CD4-positive, alpha-beta T cell (primary cell): Measurements from ENCODE around the gene TEX29. TPM values are rescaled to one million over a fixed set of nuclear protein-coding genes. Genes with fewer than 3 reads are reported as not detected.
A peak's percentile ranks its signal among the peaks of the same experiment; 100 is the strongest.

Experiments
- ATAC-seq: fragments of 200-7000 bp; cut with Tn5 transposase; one replicate; pipeline ENCODE4 v1.10.0; 2022; ENCODE audit warnings: mild to moderate bottlenecking; ENCODE audit not compliant: poor library complexity
- CTCF ChIA-PET: fragments of 350-600 bp; sonication (Branson Sonifier 250); formaldehyde crosslinking; loops from one replicate; lab custom pipeline; 2021; ENCODE audit warnings: antibody characterized with exemption, inconsistent platforms; lab: Charles Lee
- POLR2A ChIA-PET: fragments of 350-600 bp; sonication (Branson Sonifier 250); formaldehyde crosslinking; loops from one replicate; lab custom pipeline; 2021; ENCODE audit warnings: antibody characterized with exemption, inconsistent platforms; lab: Charles Lee
- DNase-seq, 14 experiments: peaks; one replicate each; pipeline ENCODE4 v3.0.0-alpha.2; 2013 to 2020; ENCODE audit warnings: mixed read lengths in 2 of 14
- H3K27ac ChIP-seq, 2 donors: one replicate each; pipeline versions ENCODE4 v1.5.1 to v1.7.0; 2013; ENCODE audit warnings: low read length in 2 of 2, low read depth in 1 of 2, mild to moderate bottlenecking in 1 of 2
- H3K27me3 ChIP-seq, 2 experiments: 1 replicate in 1 of 2; 2 replicates in 1 of 2; pipeline versions ENCODE4 v1.6.1 to v1.7.0; 2013; ENCODE audit warnings: low read length in 2 of 2, control low read depth in 1 of 2, mild to moderate bottlenecking in 1 of 2, moderate library complexity in 1 of 2; ENCODE audit not compliant: insufficient read depth in 2 of 2, control insufficient read depth in 1 of 2
- H3K36me3 ChIP-seq: one replicate; pipeline ENCODE4 v1.6.1; 2013; ENCODE audit warnings: low read length, control low read depth; ENCODE audit not compliant: insufficient read depth
- H3K4me1 ChIP-seq: one replicate; pipeline ENCODE4 v1.6.1; 2013; ENCODE audit warnings: low read length, control low read depth; ENCODE audit not compliant: insufficient read depth
- H3K4me3 ChIP-seq: one replicate; pipeline ENCODE4 v1.5.1; 2013; ENCODE audit warnings: mild to moderate bottlenecking, low read length, moderate library complexity
- H3K9me3 ChIP-seq, 2 experiments: 1 replicate in 1 of 2; 2 replicates in 1 of 2; pipeline versions ENCODE4 v1.6.1 to v1.7.0; 2013; ENCODE audit warnings: low read length in 2 of 2, mild to moderate bottlenecking in 2 of 2, control low read depth in 1 of 2, moderate library complexity in 1 of 2; ENCODE audit not compliant: control insufficient read depth in 1 of 2, insufficient read depth in 1 of 2
- H3K27ac Mint-ChIP-seq: one replicate; pipeline ENCODE4 v1.8.0; 2020; ENCODE audit warnings: mixed read lengths
- H3K27me3 Mint-ChIP-seq: one replicate; pipeline ENCODE4 v1.8.0; 2021; ENCODE audit warnings: mixed read lengths
- H3K36me3 Mint-ChIP-seq: one replicate; pipeline ENCODE4 v1.8.0; 2021; ENCODE audit warnings: low read depth, mixed read lengths
- H3K4me1 Mint-ChIP-seq: one replicate; pipeline ENCODE4 v1.8.0; 2021; ENCODE audit warnings: low read depth, mixed read lengths
- H3K4me3 Mint-ChIP-seq: one replicate; pipeline ENCODE4 v1.8.0; 2020; ENCODE audit warnings: mild to moderate bottlenecking, mixed read lengths
- H3K9me3 Mint-ChIP-seq: one replicate; pipeline ENCODE4 v1.8.0; 2020; ENCODE audit warnings: mixed read lengths
- intact Hi-C, 2 experiments: fragments of 100-400 bp; cut with DNase I in 1 of 2; cut with micrococcal nuclease in 1 of 2; formaldehyde crosslinking; loops; one replicate each; pipeline versions ENCODE4 v1.15.1 to v1.9.0; 2023 to 2025; cut with DNase I, micrococcal nuclease
- total RNA-seq, 174 experiments: library from RNA in 2 of 174; stranded (reverse) in 2 of 174; gene quantifications; one replicate each; pipeline ENCODE4 v1.2.3 and lab custom pipeline; 2021 to 2026
- TF ChIP-seq, protein P1 (sequence below): fragments of 200-600 bp; IDR thresholded peaks from one replicate; pipeline ENCODE4 v1.8.0; 2022; ENCODE audit warnings: antibody characterized with exemption, mild to moderate bottlenecking

The TEX29 gene
- total RNA-seq, 2 experiments from 2014 or later = 0.52 to 1.0 TPM

DNA sequence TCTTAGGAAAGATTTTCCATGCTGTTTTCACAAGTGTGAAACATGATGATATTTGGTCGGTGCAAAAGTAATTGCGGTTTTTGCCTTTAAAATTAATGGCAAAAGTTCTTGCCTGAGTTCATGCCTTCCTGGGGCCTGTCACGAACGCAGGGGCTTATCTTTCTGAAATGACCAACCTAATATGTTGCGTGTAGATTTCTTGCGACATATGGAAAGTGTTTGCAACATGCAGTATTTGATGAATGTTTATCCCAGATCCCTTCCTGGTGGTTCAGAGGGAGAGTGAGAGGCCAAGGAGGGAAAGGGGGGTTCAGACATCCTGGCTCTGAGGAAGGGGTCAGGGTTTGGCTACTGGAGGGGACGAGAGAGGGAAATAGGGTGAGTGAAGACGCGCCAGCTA lies 72.0 kb downstream of the TEX29 start:
- Mint-ChIP-seq H3K27me3 (peaks cover 4% of the 10 kb centered on the region), H3K9me3 (no peaks in the 10 kb centered on the region), H3K4me1 (peaks cover 23% of the 10 kb centered on the region), H3K27ac (no peak overlapping the region), H3K36me3 (no peaks in the 10 kb centered on the region), H3K4me3 (no peak overlapping the region)
- CTCF ChIA-PET = no interaction called here
- peaks cover 0 to 14% of the 10 kb centered on the region in 2 experiments for H3K9me3 ChIP-seq
- POLR2A ChIA-PET = no interaction called here
- H3K4me1 ChIP-seq = peaks cover 13% of the 10 kb centered on the region
- no peak overlapping the region for H3K27ac ChIP-seq
- H3K4me3 ChIP-seq = no peak overlapping the region
- TF ChIP-seq, protein P1, sequence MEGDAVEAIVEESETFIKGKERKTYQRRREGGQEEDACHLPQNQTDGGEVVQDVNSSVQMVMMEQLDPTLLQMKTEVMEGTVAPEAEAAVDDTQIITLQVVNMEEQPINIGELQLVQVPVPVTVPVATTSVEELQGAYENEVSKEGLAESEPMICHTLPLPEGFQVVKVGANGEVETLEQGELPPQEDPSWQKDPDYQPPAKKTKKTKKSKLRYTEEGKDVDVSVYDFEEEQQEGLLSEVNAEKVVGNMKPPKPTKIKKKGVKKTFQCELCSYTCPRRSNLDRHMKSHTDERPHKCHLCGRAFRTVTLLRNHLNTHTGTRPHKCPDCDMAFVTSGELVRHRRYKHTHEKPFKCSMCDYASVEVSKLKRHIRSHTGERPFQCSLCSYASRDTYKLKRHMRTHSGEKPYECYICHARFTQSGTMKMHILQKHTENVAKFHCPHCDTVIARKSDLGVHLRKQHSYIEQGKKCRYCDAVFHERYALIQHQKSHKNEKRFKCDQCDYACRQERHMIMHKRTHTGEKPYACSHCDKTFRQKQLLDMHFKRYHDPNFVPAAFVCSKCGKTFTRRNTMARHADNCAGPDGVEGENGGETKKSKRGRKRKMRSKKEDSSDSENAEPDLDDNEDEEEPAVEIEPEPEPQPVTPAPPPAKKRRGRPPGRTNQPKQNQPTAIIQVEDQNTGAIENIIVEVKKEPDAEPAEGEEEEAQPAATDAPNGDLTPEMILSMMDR = no peak
- ATAC-seq (no peak), DNase-seq (no peak)
- H3K27me3 ChIP-seq = no peaks in the 10 kb centered on the region
- intact Hi-C loops = no loop called here
- H3K36me3 ChIP-seq = no peaks in the 10 kb centered on the region

DNA sequence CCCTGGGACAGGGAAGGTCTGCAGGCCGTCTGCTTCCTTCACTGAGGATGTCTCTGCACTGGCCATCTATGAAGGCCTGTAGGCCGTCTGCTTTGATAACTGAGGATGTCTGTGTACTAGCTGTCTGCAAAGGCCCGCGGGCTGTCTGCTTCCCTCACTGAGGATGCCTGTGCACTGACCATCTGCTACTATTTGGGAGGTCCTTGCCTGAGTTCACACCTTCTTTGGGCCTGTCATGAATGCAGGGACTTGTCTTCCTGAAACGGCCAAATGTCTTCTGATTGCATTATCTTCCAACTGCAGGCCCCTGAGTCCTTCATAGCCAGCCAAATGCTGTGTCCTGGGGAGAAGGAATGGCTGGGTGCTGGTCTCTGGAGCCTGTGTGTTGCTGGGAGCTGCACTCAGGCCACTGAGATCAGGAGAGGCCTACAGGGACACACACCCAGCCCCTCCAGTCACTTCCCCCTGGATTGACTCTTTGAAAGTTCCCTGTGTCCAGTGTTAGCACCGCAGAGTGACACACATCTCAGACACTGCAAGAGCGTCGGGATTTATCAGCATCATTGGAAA lies 72.9 kb downstream of the TEX29 start:
- peaks cover 16% of the 10 kb centered on the region for H3K4me1 Mint-ChIP-seq
- Histone ChIP-seq H3K4me1 (peaks cover 13% of the 10 kb centered on the region), H3K27me3 (no peaks in the 10 kb centered on the region), H3K27ac (no peak overlapping the region), H3K9me3 (peaks cover 0 to 14% of the 10 kb centered on the region in 2 experiments), H3K4me3 (no peak overlapping the region), H3K36me3 (no peaks in the 10 kb centered on the region)
- POLR2A ChIA-PET = no interaction called here
- CTCF ChIA-PET = no interaction called here
- DNase-seq (peak in 1 of 14 experiments; percentile 11), ATAC-seq (no peak)
- H3K4me3 Mint-ChIP-seq = no peak overlapping the region
- intact Hi-C loops = no loop called here
- H3K27ac Mint-ChIP-seq = no peak overlapping the region
- TF ChIP-seq, protein P1 = no peak
- no peaks in the 10 kb centered on the region for H3K9me3 Mint-ChIP-seq
- H3K27me3 Mint-ChIP-seq = peaks cover 4% of the 10 kb centered on the region
- no peaks in the 10 kb centered on the region for H3K36me3 Mint-ChIP-seq

Other genes with a start within 250 kb of the TEX29 start
- 100 to 1,000 TPM; 144 to 150 TPM for gene ARHGEF7, start 205.3 kb upstream of the TEX29 start, total RNA-seq